WTC11 (cell line): ENCODE measurements around the gene CD160. TPM values are rescaled to one million over a fixed set of nuclear protein-coding genes. Genes with fewer than 3 reads are reported as not detected.

Experiments used
- ATAC-seq: fragments of 200-7000 bp; cut with Tn5 transposase; 2 replicates; pipeline ENCODE4 v1.10.0; 2021; ENCODE audit warnings: mild to moderate bottlenecking, moderate library complexity
- CTCF ChIA-PET: fragments of 300-600 bp; sonication (Branson Sonifier 250); formaldehyde crosslinking; loops from one replicate; lab custom pipeline; 2021; ENCODE audit warnings: antibody characterized with exemption; lab: Charles Lee
- POLR2A ChIA-PET: fragments of 350-600 bp; sonication (Branson Sonifier 250); formaldehyde crosslinking; loops from one replicate; lab custom pipeline; 2021; ENCODE audit warnings: antibody characterized with exemption; lab: Charles Lee
- DNase-seq: peaks from one replicate; pipeline ENCODE4 v3.0.0; 2021; ENCODE audit warnings: low spot score
- H3K27ac Mint-ChIP-seq: 2 replicates; pipeline ENCODE4 v1.8.0; 2021; ENCODE audit warnings: mixed read lengths
- H3K27me3 Mint-ChIP-seq: 2 replicates; pipeline ENCODE4 v1.8.0; 2021; ENCODE audit warnings: low read depth, mild to moderate bottlenecking, moderate library complexity, mixed read lengths
- H3K36me3 Mint-ChIP-seq: 2 replicates; pipeline ENCODE4 v1.8.0; 2021; ENCODE audit warnings: mixed read lengths
- H3K4me1 Mint-ChIP-seq: 2 replicates; pipeline ENCODE4 v1.8.0; 2022; ENCODE audit warnings: mixed read lengths
- H3K4me3 Mint-ChIP-seq: 2 replicates; pipeline ENCODE4 v1.8.0; 2021; ENCODE audit warnings: mild to moderate bottlenecking, moderate library complexity, mixed read lengths
- H3K9me3 Mint-ChIP-seq: 2 replicates; pipeline ENCODE4 v1.8.0; 2021; ENCODE audit warnings: mixed read lengths
- ETV6 ChIP-seq: sonication (generic); formaldehyde crosslinking; IDR thresholded peaks from 2 replicates; pipeline ENCODE4 v1.8.1; 2022; ENCODE audit warnings: mild to moderate bottlenecking, missing genetic modification reagents
- GABPB1 ChIP-seq: sonication (generic); formaldehyde crosslinking; IDR thresholded peaks from 2 replicates; pipeline ENCODE4 v1.8.1; 2023; ENCODE audit warnings: mild to moderate bottlenecking, missing genetic modification reagents
- JAZF1 ChIP-seq: fragments of 250-450 bp; sonication (Bioruptor Pico); IDR thresholded peaks from 2 replicates; pipeline ENCODE4 v1.9.0; 2021; ENCODE audit warnings: moderate library complexity, mild to moderate bottlenecking, inconsistent platforms
- JUN ChIP-seq: sonication (generic); formaldehyde crosslinking; IDR thresholded peaks from 2 replicates; pipeline ENCODE4 v1.8.0; 2023; ENCODE audit warnings: mild to moderate bottlenecking, missing genetic modification reagents
- NR2C2 ChIP-seq: sonication (generic); formaldehyde crosslinking; IDR thresholded peaks from 2 replicates; pipeline ENCODE4 v1.8.0; 2022; ENCODE audit warnings: mild to moderate bottlenecking, missing genetic modification reagents
- ZNF423 ChIP-seq: fragments of 250-450 bp; sonication (Bioruptor Pico); IDR thresholded peaks from 2 replicates; pipeline ENCODE4 v2.1.2; 2022; ENCODE audit warnings: mild to moderate bottlenecking, moderate library complexity
- total RNA-seq: library from RNA; stranded (reverse); gene quantifications from 3 replicates; pipeline ENCODE4 v1.2.3, GENCODE V29; 2021
- TF ChIP-seq, protein P1 (sequence below): sonication (generic); formaldehyde crosslinking; IDR thresholded peaks from 2 replicates; pipeline ENCODE4 v1.8.1; 2022; ENCODE audit warnings: missing genetic modification reagents, borderline replicate concordance
- TF ChIP-seq, protein P2 (sequence below): sonication (generic); formaldehyde crosslinking; IDR thresholded peaks from 2 replicates; pipeline ENCODE4 v1.8.0; 2022; ENCODE audit warnings: mild to moderate bottlenecking, missing genetic modification reagents
- TF ChIP-seq, protein P3 (sequence below): sonication (generic); formaldehyde crosslinking; IDR thresholded peaks from 2 replicates; pipeline ENCODE4 v1.8.1; 2022; ENCODE audit warnings: low read depth, missing genetic modification reagents, borderline replicate concordance
- TF ChIP-seq, protein P4 (sequence below): sonication (generic); formaldehyde crosslinking; IDR thresholded peaks from 2 replicates; pipeline ENCODE4 v1.8.0; 2023; ENCODE audit warnings: missing genetic modification reagents, mild to moderate bottlenecking, borderline replicate concordance
- TF ChIP-seq, protein P5 (sequence below): sonication (generic); formaldehyde crosslinking; IDR thresholded peaks from 2 replicates; pipeline ENCODE4 v1.8.1; 2023; ENCODE audit warnings: mild to moderate bottlenecking, missing genetic modification reagents, moderate library complexity
- TF ChIP-seq, protein P6 (sequence below): sonication (generic); formaldehyde crosslinking; IDR thresholded peaks from 2 replicates; pipeline ENCODE4 v1.8.1; 2023; ENCODE audit warnings: mild to moderate bottlenecking, missing genetic modification reagents, moderate library complexity

The CD160 gene
- total RNA-seq, 1 experiment from 2014 or later, result not detected

DNA sequence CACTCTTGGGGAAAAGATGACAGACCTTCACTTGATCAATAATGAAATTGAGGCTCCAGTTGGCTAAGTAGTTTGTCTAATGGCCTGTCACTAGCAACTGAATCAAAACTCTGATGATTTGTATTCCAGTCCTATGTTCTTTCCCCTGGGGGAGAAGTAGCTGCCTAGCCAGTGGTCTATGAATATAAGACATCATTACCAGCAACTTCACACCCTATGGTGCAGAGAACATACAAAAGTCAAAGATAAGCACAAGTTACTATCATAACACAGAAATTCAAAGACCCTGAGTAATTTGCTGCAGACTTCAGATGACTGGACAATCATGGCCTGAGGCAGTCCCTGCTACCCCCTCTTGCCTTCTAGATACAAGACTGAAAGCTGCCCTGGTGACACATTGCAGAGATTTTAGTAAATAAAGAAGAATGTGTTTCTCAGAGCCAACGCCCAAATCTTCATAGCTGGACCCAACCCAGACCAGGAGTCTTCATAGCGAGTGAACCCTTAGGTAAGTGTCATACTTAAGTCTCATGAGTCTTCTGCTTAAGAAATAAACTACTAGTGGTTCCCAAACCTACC is 13.1 kb upstream of the CD160 start:
- Mint-ChIP-seq H3K27me3 (no peaks in the 10 kb centered on the region; the same call in 1 of the 2 replicates), H3K4me1 (peaks cover 16% of the 10 kb centered on the region), H3K9me3 (peaks cover 4% of the 10 kb centered on the region; the same call in 1 of the 2 replicates), H3K36me3 (no peaks in the 10 kb centered on the region), H3K4me3 (no peak overlapping the region), H3K27ac (no peak overlapping the region)
- ChIA-PET CTCF (no interaction called here), POLR2A (no interaction called here)
- ATAC-seq (no peak), DNase-seq (no peak)
- TF ChIP-seq, protein P1, sequence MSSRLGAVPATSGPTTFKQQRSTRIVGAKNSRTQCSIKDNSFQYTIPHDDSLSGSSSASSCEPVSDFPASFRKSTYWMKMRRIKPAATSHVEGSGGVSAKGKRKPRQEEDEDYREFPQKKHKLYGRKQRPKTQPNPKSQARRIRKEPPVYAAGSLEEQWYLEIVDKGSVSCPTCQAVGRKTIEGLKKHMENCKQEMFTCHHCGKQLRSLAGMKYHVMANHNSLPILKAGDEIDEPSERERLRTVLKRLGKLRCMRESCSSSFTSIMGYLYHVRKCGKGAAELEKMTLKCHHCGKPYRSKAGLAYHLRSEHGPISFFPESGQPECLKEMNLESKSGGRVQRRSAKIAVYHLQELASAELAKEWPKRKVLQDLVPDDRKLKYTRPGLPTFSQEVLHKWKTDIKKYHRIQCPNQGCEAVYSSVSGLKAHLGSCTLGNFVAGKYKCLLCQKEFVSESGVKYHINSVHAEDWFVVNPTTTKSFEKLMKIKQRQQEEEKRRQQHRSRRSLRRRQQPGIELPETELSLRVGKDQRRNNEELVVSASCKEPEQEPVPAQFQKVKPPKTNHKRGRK (CRISPR knock-in tag), result no peak
- TF ChIP-seq GABPB1 (CRISPR knock-in tag) (no peak), ZNF423 (CRISPR knock-in tag) (no peak), JUN (CRISPR knock-in tag) (no peak), JAZF1 (no peak), ETV6 (no peak), NR2C2 (CRISPR knock-in tag) (no peak)
- TF ChIP-seq, protein P2, sequence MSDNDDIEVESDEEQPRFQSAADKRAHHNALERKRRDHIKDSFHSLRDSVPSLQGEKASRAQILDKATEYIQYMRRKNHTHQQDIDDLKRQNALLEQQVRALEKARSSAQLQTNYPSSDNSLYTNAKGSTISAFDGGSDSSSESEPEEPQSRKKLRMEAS, result no peak
- TF ChIP-seq, protein P3, sequence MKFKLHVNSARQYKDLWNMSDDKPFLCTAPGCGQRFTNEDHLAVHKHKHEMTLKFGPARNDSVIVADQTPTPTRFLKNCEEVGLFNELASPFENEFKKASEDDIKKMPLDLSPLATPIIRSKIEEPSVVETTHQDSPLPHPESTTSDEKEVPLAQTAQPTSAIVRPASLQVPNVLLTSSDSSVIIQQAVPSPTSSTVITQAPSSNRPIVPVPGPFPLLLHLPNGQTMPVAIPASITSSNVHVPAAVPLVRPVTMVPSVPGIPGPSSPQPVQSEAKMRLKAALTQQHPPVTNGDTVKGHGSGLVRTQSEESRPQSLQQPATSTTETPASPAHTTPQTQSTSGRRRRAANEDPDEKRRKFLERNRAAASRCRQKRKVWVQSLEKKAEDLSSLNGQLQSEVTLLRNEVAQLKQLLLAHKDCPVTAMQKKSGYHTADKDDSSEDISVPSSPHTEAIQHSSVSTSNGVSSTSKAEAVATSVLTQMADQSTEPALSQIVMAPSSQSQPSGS (CRISPR knock-in tag), result no peak
- TF ChIP-seq, protein P4, sequence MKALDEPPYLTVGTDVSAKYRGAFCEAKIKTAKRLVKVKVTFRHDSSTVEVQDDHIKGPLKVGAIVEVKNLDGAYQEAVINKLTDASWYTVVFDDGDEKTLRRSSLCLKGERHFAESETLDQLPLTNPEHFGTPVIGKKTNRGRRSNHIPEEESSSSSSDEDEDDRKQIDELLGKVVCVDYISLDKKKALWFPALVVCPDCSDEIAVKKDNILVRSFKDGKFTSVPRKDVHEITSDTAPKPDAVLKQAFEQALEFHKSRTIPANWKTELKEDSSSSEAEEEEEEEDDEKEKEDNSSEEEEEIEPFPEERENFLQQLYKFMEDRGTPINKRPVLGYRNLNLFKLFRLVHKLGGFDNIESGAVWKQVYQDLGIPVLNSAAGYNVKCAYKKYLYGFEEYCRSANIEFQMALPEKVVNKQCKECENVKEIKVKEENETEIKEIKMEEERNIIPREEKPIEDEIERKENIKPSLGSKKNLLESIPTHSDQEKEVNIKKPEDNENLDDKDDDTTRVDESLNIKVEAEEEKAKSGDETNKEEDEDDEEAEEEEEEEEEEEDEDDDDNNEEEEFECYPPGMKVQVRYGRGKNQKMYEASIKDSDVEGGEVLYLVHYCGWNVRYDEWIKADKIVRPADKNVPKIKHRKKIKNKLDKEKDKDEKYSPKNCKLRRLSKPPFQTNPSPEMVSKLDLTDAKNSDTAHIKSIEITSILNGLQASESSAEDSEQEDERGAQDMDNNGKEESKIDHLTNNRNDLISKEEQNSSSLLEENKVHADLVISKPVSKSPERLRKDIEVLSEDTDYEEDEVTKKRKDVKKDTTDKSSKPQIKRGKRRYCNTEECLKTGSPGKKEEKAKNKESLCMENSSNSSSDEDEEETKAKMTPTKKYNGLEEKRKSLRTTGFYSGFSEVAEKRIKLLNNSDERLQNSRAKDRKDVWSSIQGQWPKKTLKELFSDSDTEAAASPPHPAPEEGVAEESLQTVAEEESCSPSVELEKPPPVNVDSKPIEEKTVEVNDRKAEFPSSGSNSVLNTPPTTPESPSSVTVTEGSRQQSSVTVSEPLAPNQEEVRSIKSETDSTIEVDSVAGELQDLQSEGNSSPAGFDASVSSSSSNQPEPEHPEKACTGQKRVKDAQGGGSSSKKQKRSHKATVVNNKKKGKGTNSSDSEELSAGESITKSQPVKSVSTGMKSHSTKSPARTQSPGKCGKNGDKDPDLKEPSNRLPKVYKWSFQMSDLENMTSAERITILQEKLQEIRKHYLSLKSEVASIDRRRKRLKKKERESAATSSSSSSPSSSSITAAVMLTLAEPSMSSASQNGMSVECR, result no peak
- TF ChIP-seq, protein P5, sequence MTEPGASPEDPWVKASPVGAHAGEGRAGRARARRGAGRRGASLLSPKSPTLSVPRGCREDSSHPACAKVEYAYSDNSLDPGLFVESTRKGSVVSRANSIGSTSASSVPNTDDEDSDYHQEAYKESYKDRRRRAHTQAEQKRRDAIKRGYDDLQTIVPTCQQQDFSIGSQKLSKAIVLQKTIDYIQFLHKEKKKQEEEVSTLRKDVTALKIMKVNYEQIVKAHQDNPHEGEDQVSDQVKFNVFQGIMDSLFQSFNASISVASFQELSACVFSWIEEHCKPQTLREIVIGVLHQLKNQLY (CRISPR knock-in tag), result no peak

DNA sequence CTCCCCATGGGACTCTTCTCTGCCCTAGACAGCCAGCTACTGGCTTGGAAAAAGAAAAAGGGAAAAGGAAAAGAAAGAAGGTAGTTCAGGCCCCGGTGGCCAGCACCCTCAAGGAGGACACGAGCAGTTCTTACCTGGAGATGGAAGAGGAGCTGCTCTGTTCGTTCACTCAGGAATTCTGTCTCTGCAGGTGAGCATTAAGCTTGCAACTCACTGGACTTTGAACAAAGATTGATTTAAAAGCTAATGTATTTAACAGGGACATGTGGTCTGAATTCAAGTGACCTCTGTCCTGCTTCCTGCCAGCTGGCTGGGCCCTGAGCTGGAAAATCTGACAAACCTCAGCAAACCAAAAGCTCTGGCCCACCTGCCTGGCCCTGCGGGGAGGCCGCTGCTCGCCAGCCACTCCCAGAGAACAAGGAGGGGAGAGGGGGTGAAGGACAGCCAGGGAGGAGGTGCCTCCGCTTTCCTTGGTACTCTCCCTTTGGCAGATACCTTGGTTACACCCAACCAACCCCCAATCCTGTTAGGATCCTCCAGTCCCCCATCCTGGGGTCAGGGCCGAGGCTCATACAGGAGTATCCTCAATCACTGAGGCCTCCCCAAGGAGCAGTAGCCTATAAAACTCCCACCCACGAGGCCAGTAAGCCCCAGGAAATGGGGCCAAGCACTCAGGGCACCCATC is 12.0 kb upstream of the CD160 start, which contains the start of gene PDZK1:
PDZK1 (minus strand) TSS at position 186 of the 685 bp plus-strand sequence. CDS start 19,347 bp downstream, outside the sequence.
- Mint-ChIP-seq H3K36me3 (no peaks in the 10 kb centered on the region), H3K4me1 (peaks cover 16% of the 10 kb centered on the region), H3K27ac (no peak within 1 kb of the TSS), H3K27me3 (no peaks in the 10 kb centered on the region; the same call in 1 of the 2 replicates), H3K9me3 (peaks cover 4% of the 10 kb centered on the region; the same call in 1 of the 2 replicates), H3K4me3 (no peak within 1 kb of the TSS)
- POLR2A ChIA-PET, result no interaction called here
- CTCF ChIA-PET, result interaction anchor here (0.7 to 0.9 kb wide), 2 partner anchors 14 to 138 kb away, joined by 3 to 5 read pairs; partner anchors contain the start of gene NUDT17
- ATAC-seq (peak; percentile 77), DNase-seq (peak; percentile 19)
- peak; percentile 32; the same call in 1 of the 2 replicates for TF ChIP-seq ZNF423 (CRISPR knock-in tag)
- TF ChIP-seq, protein P6, sequence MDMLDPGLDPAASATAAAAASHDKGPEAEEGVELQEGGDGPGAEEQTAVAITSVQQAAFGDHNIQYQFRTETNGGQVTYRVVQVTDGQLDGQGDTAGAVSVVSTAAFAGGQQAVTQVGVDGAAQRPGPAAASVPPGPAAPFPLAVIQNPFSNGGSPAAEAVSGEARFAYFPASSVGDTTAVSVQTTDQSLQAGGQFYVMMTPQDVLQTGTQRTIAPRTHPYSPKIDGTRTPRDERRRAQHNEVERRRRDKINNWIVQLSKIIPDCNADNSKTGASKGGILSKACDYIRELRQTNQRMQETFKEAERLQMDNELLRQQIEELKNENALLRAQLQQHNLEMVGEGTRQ, result no peak
